Suprapubic skin (tissue), 4 donors: ENCODE data around the gene CENPE. TPM values are rescaled to one million over a fixed set of nuclear protein-coding genes. Genes with fewer than 3 reads are reported as not detected.

Experiments
- DNase-seq, 2 donors: peaks; one replicate each; pipeline ENCODE4 v3.0.0-alpha.2; 2019; ENCODE audit warnings: low spot score in 2 of 2
- H3K27ac ChIP-seq: fragments of 200-600 bp; sonication (generic); one replicate; pipeline ENCODE4 v1.5.1; 2019
- H3K27me3 ChIP-seq: fragments of 200-600 bp; sonication (generic); one replicate; pipeline ENCODE4 v1.5.1; 2019
- H3K36me3 ChIP-seq: fragments of 200-600 bp; sonication (generic); one replicate; pipeline ENCODE4 v1.5.1; 2019
- H3K4me1 ChIP-seq: fragments of 200-600 bp; sonication (generic); one replicate; pipeline ENCODE4 v1.5.1; 2019
- H3K4me3 ChIP-seq: fragments of 200-600 bp; sonication (generic); one replicate; pipeline ENCODE4 v1.5.1; 2019; ENCODE audit warnings: mild to moderate bottlenecking
- H3K9me3 ChIP-seq: fragments of 200-600 bp; sonication (generic); one replicate; pipeline ENCODE4 v1.5.1; 2019
- CTCF ChIP-seq, 2 donors: fragments of 200-600 bp in 1 of 2; fragments of 450-650 bp in 1 of 2; sonication (generic) in 1 of 2; IDR thresholded peaks; one replicate each; pipeline ENCODE4 v1.5.1; 2016 to 2019; ENCODE audit warnings: antibody characterized with exemption in 2 of 2, mild to moderate bottlenecking in 1 of 2, moderate library complexity in 1 of 2
- EP300 ChIP-seq: sonication (generic); formaldehyde crosslinking; IDR thresholded peaks from one replicate; pipeline ENCODE4 v1.6.1; 2017; ENCODE audit warnings: antibody characterized with exemption
- POLR2A ChIP-seq, 2 donors: fragments of 450-650 bp; IDR thresholded peaks; one replicate each; pipeline ENCODE4 v1.6.1; 2017; ENCODE audit warnings: antibody characterized with exemption in 2 of 2, mild to moderate bottlenecking in 2 of 2, moderate library complexity in 2 of 2
- POLR2AphosphoS5 ChIP-seq, 3 donors: sonication (generic); formaldehyde crosslinking; IDR thresholded peaks; one replicate each; pipeline ENCODE4 v1.6.1; 2017; ENCODE audit warnings: antibody characterized with exemption in 3 of 3
- WGBS: methylation state at CpG from one replicate; pipeline ENCODE4 v1.1.5; 2018; 5-methylcytosine and 5-hydroxymethylcytosine counted together
- total RNA-seq, 4 donors: library from RNA; depleted of rRNA; stranded (reverse); fragments of >200 nt; gene quantifications; one replicate each; pipeline ENCODE4 v1.1.0, GENCODE V29; 2016

Gene CENPE
- total RNA-seq, 4 donors from 2014 or later: 2.0 to 5.3 (median 3.3) TPM

GRCh38 chr4:103076747-103077347, 121.3 kb downstream of the CENPE start, which contains the start of gene SLC9B2:
TSS of gene SLC9B2 (minus strand) at chr4:103076761. CDS start at chr4:103067550, 9,211 bp downstream.
- no peaks in the 10 kb centered on the region for H3K9me3 ChIP-seq
- TF ChIP-seq CTCF (IDR thresholded peaks at IDR 0.05) (no peak), POLR2A (IDR thresholded peaks at IDR 0.05) (no peak), POLR2AphosphoS5 (IDR thresholded peaks at IDR 0.05) (no peak), EP300 (no peak)
- DNase-seq: no peak
- peak within 1 kb of the TSS; percentile 62 for H3K4me3 ChIP-seq
- peaks cover 19% of the 10 kb centered on the region for H3K36me3 ChIP-seq
- H3K27me3 ChIP-seq: no peaks in the 10 kb centered on the region
- WGBS: 21% methylated on average over 21 of the region's 21 CpGs
- H3K27ac ChIP-seq: peak within 1 kb of the TSS; percentile 79
- peaks cover 28% of the 10 kb centered on the region for H3K4me1 ChIP-seq

- no peaks in the 10 kb centered on the region for H3K27me3 ChIP-seq
- peak overlapping the region; percentile 62 for H3K4me3 ChIP-seq
- no peaks in the 10 kb centered on the region for H3K9me3 ChIP-seq
- H3K27ac ChIP-seq: peak overlapping the region; percentile 79
- peaks cover 12% of the 10 kb centered on the region for H3K36me3 ChIP-seq
- TF ChIP-seq POLR2A (IDR thresholded peaks at IDR 0.05): no peak
- TF ChIP-seq POLR2AphosphoS5 (IDR thresholded peaks at IDR 0.05): no peak
- TF ChIP-seq CTCF (IDR thresholded peaks at IDR 0.05): no peak
- TF ChIP-seq EP300: no peak
- WGBS: under 1% methylated on average over 43 of the region's 82 CpGs
- peak; percentile 80 to 84 for DNase-seq
- peaks cover 28% of the 10 kb centered on the region for H3K4me1 ChIP-seq
Observed at GRCh38 chr4:103075894-103076746, 122.0 kb downstream of the CENPE start.

- no peak for TF ChIP-seq POLR2AphosphoS5 (IDR thresholded peaks at IDR 0.05)
- no peak for TF ChIP-seq POLR2A (IDR thresholded peaks at IDR 0.05)
- TF ChIP-seq EP300: no peak
- no peak for TF ChIP-seq CTCF (IDR thresholded peaks at IDR 0.05)
- DNase-seq: no peak
- H3K27me3 ChIP-seq: no peaks in the 10 kb centered on the region
- peak overlapping the region; percentile 62 for H3K4me3 ChIP-seq
- H3K27ac ChIP-seq: peak overlapping the region; percentile 79
- 25% methylated on average over 4 of the region's 4 CpGs for WGBS
- no peaks in the 10 kb centered on the region for H3K9me3 ChIP-seq
- peaks cover 28% of the 10 kb centered on the region for H3K4me1 ChIP-seq
- H3K36me3 ChIP-seq: peaks cover 5% of the 10 kb centered on the region
Observed at GRCh38 chr4:103075435-103075893, 122.7 kb downstream of the CENPE start.

GRCh38 chr4:103074744-103075434, 123.3 kb downstream of the CENPE start:
- H3K36me3 ChIP-seq: peaks cover 4% of the 10 kb centered on the region
- peak overlapping the region; percentile 62 for H3K4me3 ChIP-seq
- TF ChIP-seq POLR2AphosphoS5 (IDR thresholded peaks at IDR 0.05): no peak
- TF ChIP-seq CTCF (IDR thresholded peaks at IDR 0.05): no peak
- TF ChIP-seq POLR2A (IDR thresholded peaks at IDR 0.05): no peak
- no peak for TF ChIP-seq EP300
- H3K27me3 ChIP-seq: no peaks in the 10 kb centered on the region
- H3K4me1 ChIP-seq: peaks cover 28% of the 10 kb centered on the region
- H3K9me3 ChIP-seq: no peaks in the 10 kb centered on the region
- no peak for DNase-seq
- 88% methylated on average over 9 of the region's 9 CpGs for WGBS
- H3K27ac ChIP-seq: no peak overlapping the region
